ENCODE data around the gene JAZF1.

DNA sequence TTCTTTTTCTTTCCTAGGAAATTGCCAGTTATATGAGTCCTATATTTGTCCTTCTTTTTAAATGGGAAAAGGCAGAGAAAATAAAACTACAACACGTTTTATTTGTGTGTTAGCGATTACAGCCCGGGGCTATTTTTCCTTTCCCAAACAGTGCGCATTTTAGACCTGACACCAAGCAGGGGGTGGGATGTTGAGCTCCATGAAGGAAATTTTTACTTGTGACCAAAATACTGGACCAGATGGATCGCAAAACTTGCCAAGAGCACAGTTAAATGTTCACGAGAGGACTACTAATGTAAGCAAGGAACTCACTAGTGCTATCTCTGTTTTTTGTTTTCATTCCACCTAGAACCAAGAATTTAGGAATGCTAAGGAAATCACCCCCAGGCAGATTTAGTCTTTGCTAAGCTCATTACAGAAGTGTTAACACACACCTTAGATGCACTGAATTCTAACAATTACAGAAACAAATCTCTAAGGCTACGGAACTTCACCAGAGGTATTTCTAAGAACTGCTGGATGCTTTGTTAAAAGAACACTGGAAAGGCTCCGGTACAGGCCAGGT is 114.8 kb downstream of the JAZF1 start:
- TF ChIP-seq SUZ12 (IDR thresholded peaks at IDR 0.05; ENCODE audit: low read length) (no peak), SRF (IDR thresholded peaks at IDR 0.05; ENCODE audit: low read depth, low read length) (no peak), GABPA (IDR thresholded peaks at IDR 0.05; ENCODE audit: borderline replicate concordance, insufficient read depth, low read length) (no peak), CHD1 (IDR thresholded peaks at IDR 0.05; ENCODE audit: low read depth, low read length) (no peak), EZH2 (IDR thresholded peaks at IDR 0.05; ENCODE audit: low read depth, low read length, severe bottlenecking) (no peak), SP1 (IDR thresholded peaks at IDR 0.05; ENCODE audit: low read depth, low read length) (no peak), RAD21 (IDR thresholded peaks at IDR 0.05 in 1 of 2, conservative IDR thresholded peaks at IDR 0.05 in 1 of 2; ENCODE audit: low read depth in 2 of 2, low read length in 2 of 2) (no peak), KDM1A (IDR thresholded peaks at IDR 0.05; ENCODE audit: borderline replicate concordance, low read length) (no peak), POLR2A (IDR thresholded peaks at IDR 0.05; ENCODE audit: control extremely low read depth in 1 of 2, low read depth in 2 of 2, low read length in 2 of 2) (no peak), CTCF (IDR thresholded peaks at IDR 0.05; ENCODE audit: control extremely low read depth in 1 of 3, insufficient read depth in 1 of 3, low read depth in 1 of 3, low read length in 3 of 3) (no peak), POLR2AphosphoS5 (IDR thresholded peaks at IDR 0.05; ENCODE audit: low read depth, low read length) (no peak), GTF2F1 (IDR thresholded peaks at IDR 0.05; ENCODE audit: borderline replicate concordance, low read depth, low read length) (no peak)

Data from H1 (cell line).